Sigmoid colon (tissue), 7 donors: ENCODE data around the gene ARHGEF7. TPM values are rescaled to one million over a fixed set of nuclear protein-coding genes. Genes with fewer than 3 reads are reported as not detected.

Source experiments
- DNase-seq: peaks from one replicate; pipeline ENCODE4 v3.0.0-alpha.2; 2019
- H3K27ac ChIP-seq, 4 donors: fragments of 200-600 bp; sonication (generic); one replicate each; pipeline ENCODE4 v1.5.1; 2016 to 2019; ENCODE audit warnings: mild to moderate bottlenecking in 1 of 4
- H3K27me3 ChIP-seq, 3 donors: fragments of 200-600 bp; sonication (generic); one replicate each; pipeline ENCODE4 v1.5.1; 2019; ENCODE audit warnings: mild to moderate bottlenecking in 1 of 3
- H3K36me3 ChIP-seq, 4 donors: fragments of 200-600 bp; sonication (generic); one replicate each; pipeline ENCODE4 v1.5.1; 2016 to 2019
- H3K4me1 ChIP-seq, 4 donors: fragments of 200-600 bp; sonication (generic); one replicate each; pipeline ENCODE4 v1.5.1; 2017 to 2019
- H3K4me3 ChIP-seq, 4 donors: fragments of 200-600 bp; sonication (generic); one replicate each; pipeline ENCODE4 v1.5.1; 2017 to 2019; ENCODE audit warnings: mild to moderate bottlenecking in 2 of 4, moderate library complexity in 1 of 4
- H3K9me3 ChIP-seq, 4 donors: fragments of 200-600 bp in 3 of 4; sonication (generic) in 3 of 4; one replicate each; pipeline versions ENCODE4 v1.5.1 to v1.6.1; 2013 to 2019
- EP300 ChIP-seq, 4 donors: sonication (generic); formaldehyde crosslinking; IDR thresholded peaks; one replicate each; pipeline ENCODE4 v1.6.1; 2017; ENCODE audit warnings: antibody characterized with exemption in 4 of 4
- POLR2A ChIP-seq, 2 donors: fragments of 450-650 bp; IDR thresholded peaks; one replicate each; pipeline ENCODE4 v1.6.1; 2016; ENCODE audit warnings: antibody characterized with exemption in 2 of 2, mild to moderate bottlenecking in 2 of 2, moderate library complexity in 2 of 2
- POLR2AphosphoS5 ChIP-seq, 4 donors: sonication (generic); formaldehyde crosslinking; IDR thresholded peaks; one replicate each; pipeline ENCODE4 v1.6.1; 2017; ENCODE audit warnings: antibody characterized with exemption in 4 of 4
- WGBS, 2 donors: extraction: QIAGEN DNeasy Blood & Tissue Kit; methylation state at CpG; one replicate each; pipeline ENCODE4 v1.1.7; 2013; 5-methylcytosine and 5-hydroxymethylcytosine counted together
- intact Hi-C: fragments of 100-400 bp; cut with DNase I; formaldehyde crosslinking; loops from one replicate; pipeline ENCODE4 v1.15.1; 2023
- polyA plus RNA-seq, 3 donors: library from polyadenylated mRNA; stranded (reverse); fragments of 200-250 nt; gene quantifications; one replicate each; pipeline ENCODE4 v1.2.3, GENCODE V29; 2013
- total RNA-seq, 4 donors: library from RNA; depleted of rRNA; stranded (reverse); fragments of >200 nt; gene quantifications; one replicate each; pipeline ENCODE4 v1.1.0, GENCODE V29; 2016
- TF ChIP-seq, protein P1 (sequence below), 4 experiments: fragments of 450-650 bp in 3 of 4; fragments of 200-600 bp in 1 of 4; IDR thresholded peaks; one replicate each; pipeline ENCODE4 v1.5.1; 2016 to 2019; ENCODE audit warnings: antibody characterized with exemption in 4 of 4, mild to moderate bottlenecking in 3 of 4, moderate library complexity in 2 of 4
- donor health status: healthy with polysubstance abuse.
- donor health status: Bipolar disorder and iron deficiency.
- donor health status: healthy.

Gene ARHGEF7
- total and polyA plus RNA-seq, 7 donors, result 8.4 to 79.8 (median 41.0) TPM

DNA sequence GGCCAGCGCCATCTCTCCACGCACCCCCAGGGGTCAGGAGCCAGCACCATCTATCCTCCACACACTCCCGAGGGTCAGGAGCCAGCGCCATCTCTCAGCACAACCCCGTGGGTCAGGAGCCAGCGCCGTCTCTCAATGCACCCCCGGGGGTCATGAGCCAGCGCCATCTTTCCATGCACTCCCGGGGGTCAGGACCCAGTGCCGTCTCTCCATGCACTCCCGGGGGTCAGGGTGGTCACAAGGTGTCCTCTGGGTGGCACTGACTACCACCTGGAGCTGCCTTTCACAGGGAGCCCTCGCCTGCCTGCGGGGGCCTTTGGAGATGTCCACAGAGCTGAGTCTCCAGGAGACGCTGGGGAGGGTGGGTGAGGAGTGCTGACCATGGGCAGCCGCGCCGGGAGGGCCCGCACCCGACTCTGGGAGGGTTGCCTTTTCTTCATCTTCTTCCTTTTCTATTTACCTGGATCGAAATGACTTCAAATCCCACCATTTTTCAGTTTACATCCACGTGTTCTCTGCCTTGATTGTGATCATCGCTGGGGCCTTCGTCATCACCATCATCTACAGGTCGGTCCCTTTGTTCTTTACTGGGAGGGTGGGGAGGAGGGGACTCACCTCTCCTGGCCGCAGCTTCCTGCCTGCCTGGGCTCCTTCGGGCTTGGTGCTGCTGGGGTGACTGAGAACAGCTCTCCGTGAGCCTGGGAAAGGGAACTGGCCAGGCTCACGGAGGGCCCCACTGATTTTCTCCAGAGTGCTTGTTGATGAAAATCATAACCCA, 224.4 kb downstream of the ARHGEF7 start:
- WGBS, 2 donors, result 94 to 96% methylated on average over 29 of the region's 29 CpGs
- intact Hi-C loops, result no loop called here
- Histone ChIP-seq H3K36me3 (no peaks in the 10 kb centered on the region), H3K9me3 (no peaks in the 10 kb centered on the region), H3K4me1 (no peaks in the 10 kb centered on the region), H3K27me3 (no peaks in the 10 kb centered on the region), H3K27ac (no peak overlapping the region), H3K4me3 (no peak overlapping the region)
- TF ChIP-seq POLR2AphosphoS5 (IDR thresholded peaks at IDR 0.05) (no peak), EP300 (IDR thresholded peaks at IDR 0.05) (no peak), POLR2A (IDR thresholded peaks at IDR 0.05) (no peak)
- TF ChIP-seq, protein P1, sequence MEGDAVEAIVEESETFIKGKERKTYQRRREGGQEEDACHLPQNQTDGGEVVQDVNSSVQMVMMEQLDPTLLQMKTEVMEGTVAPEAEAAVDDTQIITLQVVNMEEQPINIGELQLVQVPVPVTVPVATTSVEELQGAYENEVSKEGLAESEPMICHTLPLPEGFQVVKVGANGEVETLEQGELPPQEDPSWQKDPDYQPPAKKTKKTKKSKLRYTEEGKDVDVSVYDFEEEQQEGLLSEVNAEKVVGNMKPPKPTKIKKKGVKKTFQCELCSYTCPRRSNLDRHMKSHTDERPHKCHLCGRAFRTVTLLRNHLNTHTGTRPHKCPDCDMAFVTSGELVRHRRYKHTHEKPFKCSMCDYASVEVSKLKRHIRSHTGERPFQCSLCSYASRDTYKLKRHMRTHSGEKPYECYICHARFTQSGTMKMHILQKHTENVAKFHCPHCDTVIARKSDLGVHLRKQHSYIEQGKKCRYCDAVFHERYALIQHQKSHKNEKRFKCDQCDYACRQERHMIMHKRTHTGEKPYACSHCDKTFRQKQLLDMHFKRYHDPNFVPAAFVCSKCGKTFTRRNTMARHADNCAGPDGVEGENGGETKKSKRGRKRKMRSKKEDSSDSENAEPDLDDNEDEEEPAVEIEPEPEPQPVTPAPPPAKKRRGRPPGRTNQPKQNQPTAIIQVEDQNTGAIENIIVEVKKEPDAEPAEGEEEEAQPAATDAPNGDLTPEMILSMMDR (IDR thresholded peaks at IDR 0.05), result no peak
- DNase-seq, result peak; percentile 51

DNA sequence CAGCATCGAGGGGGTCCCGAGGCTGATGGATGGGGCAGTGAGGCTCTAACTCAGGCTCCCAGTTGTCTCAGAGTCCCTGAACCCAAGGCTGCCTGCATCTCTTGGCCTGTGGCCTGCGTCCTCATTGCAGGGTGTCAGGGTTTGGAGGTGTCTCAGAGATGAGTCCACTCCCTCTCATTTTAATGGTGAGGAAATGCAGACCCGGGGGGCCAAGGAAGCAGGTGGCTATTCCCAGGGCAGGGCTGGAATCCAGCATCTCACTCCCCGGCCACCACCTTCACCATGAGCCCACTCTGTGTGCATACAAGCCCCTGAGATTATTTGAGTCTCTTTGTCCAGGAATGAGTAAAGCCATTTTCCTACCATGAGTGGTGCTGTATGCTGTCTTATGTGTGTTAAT, 226.8 kb downstream of the ARHGEF7 start:
- 91 to 97% methylated on average over 5 of the region's 5 CpGs for WGBS, 2 donors
- TF ChIP-seq POLR2AphosphoS5 (IDR thresholded peaks at IDR 0.05), result no peak
- no peak for TF ChIP-seq EP300 (IDR thresholded peaks at IDR 0.05)
- no peak for TF ChIP-seq POLR2A (IDR thresholded peaks at IDR 0.05)
- TF ChIP-seq, protein P1 (IDR thresholded peaks at IDR 0.05), result no peak
- no peaks in the 10 kb centered on the region for H3K27me3 ChIP-seq

DNA sequence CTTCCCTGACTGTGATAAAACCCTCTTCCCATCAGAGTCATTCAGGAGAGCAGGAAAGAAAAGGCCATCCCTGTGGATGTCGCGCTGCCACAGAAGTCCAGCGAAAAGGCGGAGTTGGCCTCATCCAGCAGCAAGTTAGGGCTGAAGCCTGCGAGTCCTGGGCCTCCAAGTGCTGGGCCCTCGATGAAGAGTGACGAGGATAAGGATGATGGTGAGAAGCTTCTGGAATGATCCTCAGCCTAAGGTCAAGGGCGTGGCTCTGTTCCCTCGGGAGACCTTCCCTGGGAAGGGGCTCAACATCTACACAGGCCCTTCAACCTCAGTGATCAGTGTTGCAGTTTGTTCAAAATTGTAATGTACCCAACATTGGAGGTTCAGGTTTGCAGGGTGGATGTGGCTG, 227.6 kb downstream of the ARHGEF7 start:
- H3K4me1 ChIP-seq, result no peaks in the 10 kb centered on the region
- H3K27ac ChIP-seq, result no peak overlapping the region
- DNase-seq, result no peak
- H3K27me3 ChIP-seq, result no peaks in the 10 kb centered on the region
- TF ChIP-seq POLR2A (IDR thresholded peaks at IDR 0.05) (no peak), EP300 (IDR thresholded peaks at IDR 0.05) (no peak), POLR2AphosphoS5 (IDR thresholded peaks at IDR 0.05) (no peak)
- TF ChIP-seq, protein P1 (IDR thresholded peaks at IDR 0.05), result no peak
- no peak overlapping the region for H3K4me3 ChIP-seq
- H3K9me3 ChIP-seq, result no peaks in the 10 kb centered on the region
- intact Hi-C loops, result no loop called here
- 94 to 95% methylated on average over 9 of the region's 9 CpGs for WGBS, 2 donors
- H3K36me3 ChIP-seq, result no peaks in the 10 kb centered on the region

More for the DNA sequence above, 226.8 kb downstream of the ARHGEF7 start:
- no peaks in the 10 kb centered on the region for H3K4me1 ChIP-seq
- H3K9me3 ChIP-seq, result no peaks in the 10 kb centered on the region
- no peak for DNase-seq
- no peak overlapping the region for H3K27ac ChIP-seq
- intact Hi-C loops, result no loop called here
- H3K4me3 ChIP-seq, result no peak overlapping the region
- H3K36me3 ChIP-seq, result no peaks in the 10 kb centered on the region

DNA sequence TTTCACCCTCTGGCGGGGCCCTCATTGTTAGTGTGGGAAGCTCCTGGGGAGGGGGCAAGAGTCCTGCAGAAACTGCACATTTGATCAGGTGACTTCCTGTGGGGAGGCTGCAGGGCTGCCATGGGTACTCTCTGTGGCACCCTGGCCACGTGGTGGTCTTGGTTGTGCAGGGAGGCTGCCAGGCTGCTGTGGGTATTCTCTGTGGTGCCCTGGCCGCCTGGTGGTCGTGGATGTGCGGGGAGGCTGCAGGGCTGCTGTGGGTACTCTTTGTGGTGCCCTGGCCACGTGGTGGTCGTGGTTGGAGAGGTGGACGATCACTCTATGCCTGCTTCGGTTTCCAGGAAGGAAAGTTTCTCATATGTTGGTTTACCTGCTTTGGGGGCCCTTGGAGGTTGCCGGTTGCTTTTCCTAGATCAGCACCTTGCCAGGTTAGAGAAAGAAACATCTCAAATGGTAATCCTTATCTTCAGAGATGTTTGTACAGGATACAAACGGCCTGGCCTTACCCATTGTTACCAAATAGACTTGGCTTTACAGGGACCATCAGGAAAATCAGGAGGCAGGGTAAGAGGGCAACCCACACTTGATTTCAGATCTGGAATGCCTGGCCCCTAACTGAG, 228.2 kb downstream of the ARHGEF7 start:
- intact Hi-C loops, result no loop called here
- TF ChIP-seq, protein P1 (IDR thresholded peaks at IDR 0.05), result no peak
- TF ChIP-seq POLR2AphosphoS5 (IDR thresholded peaks at IDR 0.05), result no peak
- TF ChIP-seq EP300 (IDR thresholded peaks at IDR 0.05), result no peak
- TF ChIP-seq POLR2A (IDR thresholded peaks at IDR 0.05), result no peak
- DNase-seq, result no peak
- 78 to 86% methylated on average over 11 of the region's 11 CpGs for WGBS, 2 donors
- Histone ChIP-seq H3K27me3 (no peaks in the 10 kb centered on the region), H3K4me3 (no peak overlapping the region), H3K27ac (no peak overlapping the region), H3K36me3 (no peaks in the 10 kb centered on the region), H3K4me1 (no peaks in the 10 kb centered on the region), H3K9me3 (no peaks in the 10 kb centered on the region)
